Natural killer cell (primary cell): ENCODE measurements around the gene NLGN4X. TPM values are rescaled to one million over a fixed set of nuclear protein-coding genes. Genes with fewer than 3 reads are reported as not detected.

Source experiments
- ATAC-seq, 3 donors: fragments of 150-1000 bp in 2 of 3; fragments of 200-7000 bp in 1 of 3; cut with Tn5 transposase; 1 replicate in 1 of 3; 2 replicates in 2 of 3; pipeline ENCODE4 v1.10.0; 2021; ENCODE audit warnings: mild to moderate bottlenecking in 2 of 3, moderate library complexity in 2 of 3
- DNase-seq, 2 donors: peaks; one replicate each; pipeline versions ENCODE4 v3.0.0 to v3.0.0-alpha.2; 2013 to 2021; ENCODE audit warnings: mixed read lengths in 1 of 2
- H3K27ac ChIP-seq: one replicate; pipeline ENCODE4 v1.5.1; 2013; ENCODE audit warnings: mild to moderate bottlenecking, low read length
- H3K27me3 ChIP-seq: one replicate; pipeline ENCODE4 v1.6.1; 2013; ENCODE audit warnings: low read length; ENCODE audit not compliant: control insufficient read depth, insufficient read depth
- H3K36me3 ChIP-seq: one replicate; pipeline ENCODE4 v1.6.1; 2013; ENCODE audit warnings: low read length; ENCODE audit not compliant: control insufficient read depth, insufficient read depth
- H3K4me1 ChIP-seq: one replicate; pipeline ENCODE4 v1.6.1; 2013; ENCODE audit warnings: low read length; ENCODE audit not compliant: control insufficient read depth, insufficient read depth
- H3K4me3 ChIP-seq: one replicate; pipeline ENCODE4 v1.5.1; 2013; ENCODE audit warnings: low read length
- H3K9me3 ChIP-seq: one replicate; pipeline ENCODE4 v1.6.1; 2013; ENCODE audit warnings: low read length; ENCODE audit not compliant: control insufficient read depth, insufficient read depth
- H3K27ac Mint-ChIP-seq, 2 donors: one replicate each; pipeline ENCODE4 v1.8.0; 2022; ENCODE audit warnings: mild to moderate bottlenecking in 2 of 2, mixed read lengths in 2 of 2, moderate library complexity in 1 of 2
- H3K27me3 Mint-ChIP-seq, 2 donors: one replicate each; pipeline ENCODE4 v1.8.0; 2022; ENCODE audit warnings: low read depth in 2 of 2, mixed read lengths in 2 of 2
- H3K36me3 Mint-ChIP-seq: one replicate; pipeline ENCODE4 v1.8.0; 2022; ENCODE audit warnings: mixed read lengths
- H3K4me1 Mint-ChIP-seq, 2 donors: one replicate each; pipeline ENCODE4 v1.8.0; 2022; ENCODE audit warnings: mixed read lengths in 2 of 2
- H3K4me3 Mint-ChIP-seq: one replicate; pipeline ENCODE4 v1.8.0; 2022; ENCODE audit warnings: mild to moderate bottlenecking, moderate library complexity, mixed read lengths
- H3K9me3 Mint-ChIP-seq, 2 donors: one replicate each; pipeline ENCODE4 v1.8.0; 2022; ENCODE audit warnings: mixed read lengths in 2 of 2
- CTCF ChIP-seq: fragments of 200-600 bp; IDR thresholded peaks from one replicate; pipeline ENCODE4 v1.8.0; 2022; ENCODE audit warnings: antibody characterized with exemption
- WGBS: methylation state at CpG from one replicate; pipeline ENCODE4 v1.1.7; 2013; ENCODE audit warnings: missing lambda C conversion rate; ENCODE audit not compliant: insufficient coverage; 5-methylcytosine and 5-hydroxymethylcytosine counted together
- intact Hi-C: fragments of 100-400 bp; cut with micrococcal nuclease; formaldehyde crosslinking; loops from one replicate; pipeline ENCODE4 v1.14.2; 2022
- total RNA-seq, 4 donors: library from RNA; stranded (reverse); fragments of 120-200 nt in 1 of 4; gene quantifications; one replicate each; pipeline versions ENCODE4 v1.2.3 to v1.2.4, GENCODE V29; 2013 to 2022

The NLGN4X gene
- total RNA-seq, 3 donors from 2014 or later (not counting 1 experiment from before 2014, with no cell fraction given) = not detected

- no peak overlapping the region for H3K4me3 ChIP-seq
- TF ChIP-seq CTCF = no peak
- intact Hi-C loops = no loop called here
- no peaks in the 10 kb centered on the region for H3K4me1 ChIP-seq
- H3K27ac Mint-ChIP-seq = no peak overlapping the region
- no CpG with 5 or more reads among the region's 2 CpGs for WGBS
- H3K9me3 ChIP-seq = no peaks in the 10 kb centered on the region
- DNase-seq (no peak), ATAC-seq (no peak)
- H3K27me3 ChIP-seq = no peaks in the 10 kb centered on the region
- no peaks in the 10 kb centered on the region for H3K4me1 Mint-ChIP-seq
- H3K4me3 Mint-ChIP-seq = no peak overlapping the region
- no peaks in the 10 kb centered on the region for H3K36me3 Mint-ChIP-seq
- peaks cover 7 to 10% of the 10 kb centered on the region in 2 donors for H3K9me3 Mint-ChIP-seq
- H3K36me3 ChIP-seq = no peaks in the 10 kb centered on the region
- H3K27me3 Mint-ChIP-seq = no peaks in the 10 kb centered on the region
- H3K27ac ChIP-seq = no peak overlapping the region
Observed at GRCh38 chrX:5959286-5959685, 269.4 kb downstream of the NLGN4X start.

GRCh38 chrX:5958523-5958922 lies 270.1 kb downstream of the NLGN4X start:
- Mint-ChIP-seq H3K27me3 (no peaks in the 10 kb centered on the region), H3K36me3 (no peaks in the 10 kb centered on the region), H3K4me3 (no peak overlapping the region), H3K27ac (no peak overlapping the region), H3K4me1 (no peaks in the 10 kb centered on the region), H3K9me3 (peaks cover 7 to 8% of the 10 kb centered on the region in 2 donors)
- intact Hi-C loops = no loop called here
- Histone ChIP-seq H3K36me3 (no peaks in the 10 kb centered on the region), H3K4me3 (no peak overlapping the region), H3K27ac (no peak overlapping the region), H3K27me3 (no peaks in the 10 kb centered on the region), H3K9me3 (no peaks in the 10 kb centered on the region), H3K4me1 (no peaks in the 10 kb centered on the region)
- no peak for TF ChIP-seq CTCF
- 76% methylated on average over 2 of the region's 2 CpGs for WGBS
- DNase-seq = no peak
- no peak for ATAC-seq

- no CpG with 5 or more reads among the region's 3 CpGs for WGBS
- Mint-ChIP-seq H3K9me3 (peaks cover 5 to 7% of the 10 kb centered on the region in 2 donors), H3K4me3 (no peak overlapping the region), H3K27me3 (no peaks in the 10 kb centered on the region), H3K27ac (no peak overlapping the region), H3K36me3 (no peaks in the 10 kb centered on the region), H3K4me1 (no peaks in the 10 kb centered on the region)
- Histone ChIP-seq H3K27ac (no peak overlapping the region), H3K36me3 (no peaks in the 10 kb centered on the region), H3K27me3 (no peaks in the 10 kb centered on the region), H3K4me1 (no peaks in the 10 kb centered on the region), H3K9me3 (no peaks in the 10 kb centered on the region), H3K4me3 (no peak overlapping the region)
- TF ChIP-seq CTCF = no peak
- ATAC-seq = no peak
- DNase-seq = no peak
- intact Hi-C loops = no loop called here
Observed at GRCh38 chrX:5957506-5957905, 271.2 kb downstream of the NLGN4X start.

- Mint-ChIP-seq H3K9me3 (peaks cover 6 to 9% of the 10 kb centered on the region in 2 donors), H3K4me1 (no peaks in the 10 kb centered on the region), H3K4me3 (no peak overlapping the region), H3K27me3 (no peaks in the 10 kb centered on the region), H3K36me3 (no peaks in the 10 kb centered on the region), H3K27ac (no peak overlapping the region)
- ATAC-seq (no peak), DNase-seq (no peak)
- H3K36me3 ChIP-seq = no peaks in the 10 kb centered on the region
- H3K9me3 ChIP-seq = no peaks in the 10 kb centered on the region
- 63% methylated on average over 3 of the region's 6 CpGs for WGBS
- intact Hi-C loops = no loop called here
- H3K27me3 ChIP-seq = no peaks in the 10 kb centered on the region
- H3K27ac ChIP-seq = no peak overlapping the region
- no peak for TF ChIP-seq CTCF
- H3K4me3 ChIP-seq = no peak overlapping the region
- no peaks in the 10 kb centered on the region for H3K4me1 ChIP-seq
Observed at GRCh38 chrX:5936438-5936837, 292.2 kb downstream of the NLGN4X start.
